GM11168 (cell line): ENCODE data around the gene PRTFDC1.
"Not testable (repeated sequence)": the region's sequence is repeated elsewhere in the genome, so short reads cannot be mapped to it uniquely, and the experiment has no call there.

Experiments
- in situ Hi-C: fragments of 300-500 bp; cut with MboI; formaldehyde crosslinking; loops from one replicate; pipeline ENCODE4 v1.12.0; 2022; ENCODE audit warnings: low sequenced_read_pairs; ENCODE audit not compliant: unreplicated experiment

Gene PRTFDC1

GRCh38 chr10:24850727-24851296 is 101.6 kb downstream of the PRTFDC1 start:
- in situ Hi-C loops = no loop called here

DNA sequence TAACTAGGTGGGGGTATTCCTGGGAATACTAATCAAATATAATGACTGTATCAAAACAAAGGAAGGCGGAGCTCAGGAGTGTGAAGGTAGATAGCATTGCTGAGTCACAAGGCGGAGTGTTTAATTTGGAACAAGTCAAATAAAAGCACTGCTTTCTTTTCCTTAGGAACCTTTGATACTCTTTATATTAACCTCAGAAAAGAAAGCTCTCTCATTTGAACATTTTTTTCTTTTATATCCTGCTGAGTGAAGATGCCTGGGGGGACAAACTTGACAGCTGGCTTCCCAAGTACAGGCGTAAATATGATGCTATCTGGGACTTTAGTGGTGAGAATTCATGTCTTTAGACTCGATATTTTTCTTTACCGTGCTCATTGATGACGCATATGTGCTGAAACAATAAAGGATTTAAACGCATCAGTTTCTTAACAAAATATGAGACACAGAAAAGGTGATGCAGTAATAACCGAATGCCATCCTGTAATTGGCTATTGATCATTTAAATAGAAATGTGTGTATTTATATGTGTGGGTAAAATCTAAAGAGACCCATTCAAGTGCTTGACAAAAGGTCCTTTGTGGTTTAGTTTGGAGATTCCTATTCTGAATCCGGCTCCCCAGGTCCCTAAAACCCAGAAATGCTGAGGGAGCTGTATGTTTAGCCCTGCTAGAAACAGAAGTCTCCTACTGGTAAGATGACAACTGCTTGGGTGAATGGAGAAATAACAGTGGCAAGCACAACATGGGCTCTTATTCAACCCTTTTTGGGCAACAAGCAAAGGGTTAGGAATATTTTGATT is 102.7 kb downstream of the PRTFDC1 start:
- in situ Hi-C loops = no loop called here

DNA sequence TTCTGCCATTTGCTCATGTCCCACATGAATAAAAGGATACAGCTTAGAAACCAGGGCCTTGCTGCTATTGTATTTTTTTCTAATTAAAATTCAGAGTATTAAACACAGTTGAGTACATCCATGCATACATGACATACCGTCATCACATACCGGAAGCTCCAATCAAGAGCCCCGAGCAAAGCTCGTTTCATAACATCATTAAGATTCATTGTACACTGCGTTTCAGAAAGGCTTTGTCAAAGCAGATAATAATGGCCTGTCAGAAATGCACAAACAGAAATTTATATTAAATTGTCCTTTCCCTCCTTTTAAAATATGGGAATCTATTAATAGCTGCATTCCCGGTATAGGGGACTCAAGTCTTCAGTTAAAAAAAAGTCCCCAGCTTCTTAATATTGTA is 103.4 kb downstream of the PRTFDC1 start:
- in situ Hi-C loops = no loop called here

- in situ Hi-C loops = no loop called here
These were observed 104.2 kb downstream of the PRTFDC1 start for GRCh38 chr10:24848195-24848594.

DNA sequence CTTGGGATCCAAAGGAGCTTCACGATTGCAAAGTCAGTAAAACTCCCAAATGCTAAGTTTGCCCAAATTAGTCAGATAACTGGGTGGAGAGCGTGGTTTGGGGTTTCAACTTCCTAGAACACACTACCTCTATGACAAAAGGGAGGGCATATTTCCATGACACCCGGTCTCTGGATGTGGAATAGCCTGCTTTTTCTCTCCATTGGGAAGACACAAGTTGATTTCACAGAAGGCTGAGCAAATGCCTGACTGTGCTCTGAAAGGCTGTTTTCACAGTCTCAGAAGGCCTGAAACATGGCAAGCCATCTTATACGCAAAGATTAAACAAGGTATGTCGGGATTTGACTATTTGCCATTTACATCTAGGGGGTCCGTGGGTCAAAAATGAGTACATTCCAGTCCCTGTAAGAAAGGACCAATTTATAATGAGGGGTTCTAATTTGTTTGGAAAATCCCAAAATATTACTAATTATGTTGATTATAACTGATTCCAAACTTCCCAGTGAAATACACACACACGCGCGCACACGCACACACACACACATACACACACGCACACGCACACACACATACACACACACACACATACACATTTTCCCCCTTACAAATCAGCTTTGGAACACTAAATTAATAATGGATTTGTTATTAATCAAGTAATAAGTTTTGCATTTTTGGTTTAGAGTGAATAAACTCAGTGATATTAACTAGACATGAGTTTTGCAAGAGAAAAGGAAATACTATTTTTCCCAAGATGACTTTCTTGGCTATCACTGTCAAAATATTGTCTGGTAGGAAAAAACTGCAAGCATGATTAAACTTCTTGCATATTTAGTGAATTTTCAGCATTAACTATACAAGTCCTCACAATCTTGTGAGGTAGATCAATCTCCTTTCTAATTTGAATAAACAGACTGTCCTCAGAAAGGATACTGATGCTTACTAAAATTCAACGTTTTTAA is 105.0 kb downstream of the PRTFDC1 start:
- in situ Hi-C loops = no loop called here

DNA sequence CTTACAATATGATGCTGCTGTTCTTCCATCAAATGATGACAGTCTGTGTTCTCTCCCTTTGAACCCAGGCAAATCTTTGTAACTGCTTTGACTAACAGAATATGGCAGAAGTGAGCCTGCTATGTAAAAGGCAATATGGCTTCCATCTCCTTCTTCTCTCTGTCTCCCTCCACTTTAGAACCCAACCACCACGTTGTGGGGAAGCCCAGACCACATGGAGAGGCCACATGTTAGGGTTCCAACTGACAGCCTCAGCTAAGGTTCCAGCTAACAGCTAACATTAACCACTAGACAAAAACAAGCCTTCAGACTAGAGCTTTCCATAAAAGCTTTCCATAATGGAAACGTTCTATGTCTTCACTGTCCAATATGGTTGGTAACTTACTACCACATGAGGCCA is 107.7 kb downstream of the PRTFDC1 start:
- in situ Hi-C loops = no loop called here

GRCh38 chr10:24843256-24843655 is 109.2 kb downstream of the PRTFDC1 start:
- in situ Hi-C loops = no loop called here

DNA sequence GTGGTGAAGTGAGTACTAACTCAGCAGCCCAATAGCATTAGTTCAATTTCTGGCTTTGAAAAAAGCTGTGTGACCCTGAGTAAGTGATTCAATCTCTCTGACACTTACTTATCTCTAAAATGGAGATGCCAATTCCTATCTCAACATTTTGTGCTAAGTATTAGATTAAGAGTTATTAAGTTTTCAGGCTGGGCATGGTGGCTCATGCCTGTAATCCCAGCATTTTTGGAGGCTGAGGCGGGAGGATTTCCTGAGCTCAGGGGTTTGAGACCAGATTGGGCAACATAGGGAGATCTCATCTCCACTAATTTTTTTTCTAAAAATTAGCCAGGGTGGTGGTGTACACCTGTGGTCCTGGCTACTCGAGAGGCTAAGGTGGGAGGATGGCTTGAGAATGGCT is 109.5 kb downstream of the PRTFDC1 start:
- in situ Hi-C loops = no loop called here

DNA sequence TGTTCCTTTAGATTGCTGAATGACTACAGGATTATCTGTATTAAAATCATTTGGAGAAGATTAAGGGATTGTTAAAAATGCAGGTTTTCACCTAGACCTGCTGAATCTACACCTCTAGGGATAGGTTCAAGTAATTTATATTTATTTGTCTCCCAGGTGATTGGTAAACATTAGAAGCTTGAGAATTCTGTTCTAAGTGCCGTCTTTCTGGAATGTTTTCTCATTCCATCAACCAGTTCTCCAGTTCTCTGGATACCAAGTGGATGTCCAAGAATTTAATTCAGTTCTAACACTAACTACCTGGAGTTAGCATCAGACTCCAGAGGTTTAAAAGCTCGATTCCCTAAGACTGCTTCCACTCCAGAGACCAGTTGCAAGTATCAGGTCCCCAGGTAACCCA is 110.9 kb downstream of the PRTFDC1 start:
- in situ Hi-C loops = no loop called here

DNA sequence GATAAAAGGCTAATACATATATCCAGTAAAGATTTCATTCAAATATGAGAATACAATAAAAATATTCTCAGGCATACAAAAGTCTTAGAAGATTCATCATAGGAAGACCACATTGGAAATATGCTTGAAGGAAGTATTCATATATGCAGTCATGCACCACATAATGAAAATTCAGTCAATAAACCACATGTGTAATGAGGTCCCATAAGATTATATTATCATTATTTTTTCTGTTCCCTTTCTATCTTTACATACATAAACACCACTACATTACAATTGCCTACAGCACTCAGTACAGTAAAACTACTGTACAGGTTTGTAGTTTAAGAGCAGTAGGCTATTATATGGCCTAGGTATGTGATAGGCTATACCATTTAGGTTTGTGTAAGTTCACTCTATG is 111.6 kb downstream of the PRTFDC1 start:
- in situ Hi-C loops = no loop called here

- in situ Hi-C loops = not testable (repeated sequence)
These were observed 114.6 kb downstream of the PRTFDC1 start for GRCh38 chr10:24837781-24838180.

- in situ Hi-C loops = no loop called here
These were observed 117.5 kb downstream of the PRTFDC1 start for GRCh38 chr10:24834869-24835268.

GRCh38 chr10:24826009-24826408 is 126.4 kb downstream of the PRTFDC1 start:
- in situ Hi-C loops = no loop called here

DNA sequence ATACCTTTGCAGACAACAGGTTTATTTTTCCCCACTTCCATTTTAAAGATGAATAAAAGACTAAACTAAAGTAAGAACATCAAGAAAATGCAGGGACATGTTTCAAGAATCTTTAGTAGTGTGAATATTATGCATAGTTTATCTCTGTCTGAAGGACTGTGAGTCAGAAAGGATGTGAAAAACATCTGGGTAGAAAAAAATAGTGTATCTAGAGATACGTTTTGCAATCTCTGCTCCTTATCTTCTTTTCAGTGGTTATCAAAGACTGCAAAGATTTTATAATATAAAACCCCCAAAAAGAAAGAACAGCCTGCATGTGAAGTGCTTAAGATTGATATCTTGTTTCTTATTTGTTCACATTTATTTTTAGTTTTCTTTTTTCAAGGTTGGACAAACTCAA is 126.9 kb downstream of the PRTFDC1 start:
- in situ Hi-C loops = no loop called here

DNA sequence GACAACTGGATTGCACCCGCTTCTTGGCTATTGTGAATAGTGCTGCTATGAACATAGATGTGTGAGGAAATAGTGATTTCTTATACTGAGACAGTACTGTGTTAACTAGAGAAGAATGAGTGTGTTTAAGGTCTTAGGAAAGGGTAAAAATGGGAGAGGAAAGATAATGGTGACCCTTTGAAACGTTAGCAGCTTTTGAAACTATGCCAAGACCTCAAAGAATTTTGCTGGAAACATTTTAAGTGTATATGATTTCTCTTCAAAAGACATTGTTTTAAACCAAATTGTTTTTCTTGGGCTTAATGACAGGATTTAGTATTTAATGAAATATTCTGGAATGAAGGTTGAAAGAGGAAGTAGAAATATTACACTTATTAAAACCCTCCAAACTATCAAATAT is 127.9 kb downstream of the PRTFDC1 start:
- in situ Hi-C loops = no loop called here

- in situ Hi-C loops = no loop called here
These were observed 128.3 kb downstream of the PRTFDC1 start for GRCh38 chr10:24824124-24824523.

DNA sequence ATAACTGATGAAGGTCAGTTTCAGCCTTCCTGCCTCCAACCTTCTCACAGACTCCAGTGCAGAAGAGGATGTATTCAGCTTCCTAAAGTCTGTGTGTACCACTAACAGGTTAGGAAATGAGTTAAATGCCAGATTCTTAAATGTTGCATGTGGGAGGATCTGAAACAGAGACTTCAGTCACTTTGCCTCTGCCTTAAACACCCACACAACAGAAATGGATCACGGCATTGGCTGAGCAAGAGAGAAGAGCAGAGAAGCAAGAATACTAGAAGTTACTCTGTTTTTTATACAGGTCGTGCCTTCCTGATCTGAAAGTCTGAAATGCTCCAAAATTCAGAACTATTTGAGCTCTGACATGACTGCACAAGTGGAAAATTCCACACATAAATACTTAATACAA is 129.8 kb downstream of the PRTFDC1 start:
- in situ Hi-C loops = no loop called here

- in situ Hi-C loops = no loop called here
These were observed 130.4 kb downstream of the PRTFDC1 start for GRCh38 chr10:24821986-24822385.

DNA sequence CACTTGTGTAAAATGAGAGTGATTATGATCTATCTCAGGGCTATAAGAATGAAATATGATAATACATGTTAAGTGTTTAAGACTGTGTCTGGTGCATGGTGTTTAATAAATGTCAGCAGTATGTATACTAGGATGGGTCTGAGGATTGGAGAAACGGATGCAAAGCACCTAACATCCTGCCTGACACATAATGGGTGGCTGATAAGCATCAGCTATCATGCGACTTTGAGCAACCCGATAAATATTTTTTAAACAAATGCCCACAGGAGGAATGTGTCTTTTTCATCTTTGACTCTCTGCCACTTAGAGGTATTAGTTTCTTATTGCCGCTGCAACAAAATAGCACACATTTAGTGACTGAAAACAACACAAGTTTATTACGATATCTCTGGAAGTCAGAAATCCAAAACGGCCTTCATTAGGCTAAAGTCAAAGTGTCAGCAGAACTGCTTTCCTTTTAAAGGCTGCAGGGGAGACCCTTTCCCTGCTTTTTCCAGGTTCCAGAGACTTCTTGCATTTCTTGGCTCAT is 135.5 kb downstream of the PRTFDC1 start:
- in situ Hi-C loops = no loop called here

- in situ Hi-C loops = no loop called here
These were observed 137.7 kb downstream of the PRTFDC1 start for GRCh38 chr10:24814568-24815313.
